Neural progenitor cell (in vitro differentiated cells): ENCODE results near the gene MGMT.

Experiments used
- CTCF ChIP-seq: fragments of 200-600 bp; sonication (generic); IDR thresholded peaks from 2 replicates; pipeline ENCODE4 v1.5.1; 2017; ENCODE audit warnings: antibody characterized with exemption, mild to moderate bottlenecking
- EZH2 ChIP-seq: fragments of 200-600 bp; sonication (generic); IDR thresholded peaks from 2 replicates; pipeline ENCODE4 v1.6.1; 2017; ENCODE audit warnings: antibody characterized with exemption, mild to moderate bottlenecking, moderate library complexity

- TF ChIP-seq CTCF (no peak), EZH2 (no peak)
Measured at GRCh38 chr10:129481641-129482040, 14.6 kb downstream of the MGMT start.
